A673 (cell line): ENCODE data around the gene ZFYVE21. TPM values are rescaled to one million over a fixed set of nuclear protein-coding genes. Genes with fewer than 3 reads are reported as not detected.

ENCODE experiments used
- BruUV-seq: library from RNA; stranded (reverse); fragments of 400-500 nt; replicated peaks from 2 replicates; lab custom pipeline; 2021; lab: Mats Ljungman, UMichigan
- CTCF ChIA-PET: fragments of 300-600 bp; sonication (Branson Sonifier 250); formaldehyde crosslinking; loops from one replicate; lab custom pipeline; 2022; ENCODE audit warnings: antibody characterized with exemption; lab: Charles Lee
- POLR2A ChIA-PET: fragments of 300-600 bp; sonication (Branson Sonifier 250); formaldehyde crosslinking; loops from one replicate; lab custom pipeline; 2022; ENCODE audit warnings: antibody characterized with exemption; ENCODE audit not compliant: low non-redundant PET; lab: Charles Lee
- DNase-seq: peaks from one replicate; pipeline ENCODE4 v3.0.0-alpha.2; 2015; ENCODE audit warnings: low spot score
- H3K27ac ChIP-seq: fragments of 200-600 bp; sonication (generic); 2 replicates; pipeline ENCODE4 v1.5.1; 2016; ENCODE audit warnings: mixed run types, low read depth, mild to moderate bottlenecking, mixed read lengths, antibody characterized with exemption, low read length; ENCODE audit not compliant: poor library complexity, severe bottlenecking
- H3K27me3 ChIP-seq: fragments of 200-600 bp; sonication (generic); replicated peaks from 2 replicates; pipeline ENCODE4 v1.6.1; 2017; ENCODE audit warnings: mixed run types, low read depth, mild to moderate bottlenecking, mixed read lengths, antibody characterized with exemption, low read length; ENCODE audit not compliant: insufficient read depth, poor library complexity
- H3K36me3 ChIP-seq: fragments of 200-600 bp; sonication (generic); 2 replicates; pipeline ENCODE4 v1.6.1; 2016; ENCODE audit warnings: mixed run types, mild to moderate bottlenecking, mixed read lengths, antibody characterized with exemption, low read length; ENCODE audit not compliant: insufficient read depth, poor library complexity, severe bottlenecking
- H3K4me1 ChIP-seq: fragments of 200-600 bp; sonication (generic); 2 replicates; pipeline ENCODE4 v1.6.1; 2017; ENCODE audit warnings: mixed run types, mild to moderate bottlenecking, mixed read lengths, antibody characterized with exemption, low read length; ENCODE audit not compliant: insufficient read depth, poor library complexity, severe bottlenecking
- H3K4me3 ChIP-seq: fragments of 200-600 bp; sonication (generic); 2 replicates; pipeline ENCODE4 v1.5.1; 2016; ENCODE audit warnings: low read depth, mixed run types, mild to moderate bottlenecking, mixed read lengths, low read length; ENCODE audit not compliant: poor library complexity, severe bottlenecking
- H3K9me3 ChIP-seq: fragments of 200-600 bp; sonication (generic); 2 replicates; pipeline ENCODE4 v1.6.1; 2016; ENCODE audit warnings: mixed run types, low read depth, mild to moderate bottlenecking, mixed read lengths, antibody characterized with exemption, low read length; ENCODE audit not compliant: poor library complexity, severe bottlenecking
- EZH2 ChIP-seq: fragments of 200-600 bp; sonication (generic); IDR thresholded peaks from 2 replicates; pipeline ENCODE4 v1.6.1; 2017; ENCODE audit warnings: borderline replicate concordance, low read depth, mild to moderate bottlenecking, mixed read lengths, antibody characterized with exemption, low read length; ENCODE audit not compliant: poor library complexity, severe bottlenecking
- intact Hi-C: fragments of 100-400 bp; cut with micrococcal nuclease; formaldehyde crosslinking; loops from one replicate; pipeline ENCODE4 v1.10.0; 2022; ENCODE audit not compliant: unreplicated experiment
- total RNA-seq: library from RNA; stranded (reverse); gene quantifications from 2 replicates; pipeline ENCODE4 v1.2.3, GENCODE V29; 2021
- TF ChIP-seq, protein P1 (sequence below): fragments of 300-800, 200-600 bp; sonication (generic); conservative IDR thresholded peaks from 2 replicates; pipeline ENCODE4 v1.5.1; 2017; ENCODE audit warnings: low read depth, mild to moderate bottlenecking, antibody characterized with exemption, low read length, moderate library complexity, mixed read lengths

ZFYVE21 gene
- total RNA-seq, 1 experiment from 2014 or later, result 35.7 TPM

DNA sequence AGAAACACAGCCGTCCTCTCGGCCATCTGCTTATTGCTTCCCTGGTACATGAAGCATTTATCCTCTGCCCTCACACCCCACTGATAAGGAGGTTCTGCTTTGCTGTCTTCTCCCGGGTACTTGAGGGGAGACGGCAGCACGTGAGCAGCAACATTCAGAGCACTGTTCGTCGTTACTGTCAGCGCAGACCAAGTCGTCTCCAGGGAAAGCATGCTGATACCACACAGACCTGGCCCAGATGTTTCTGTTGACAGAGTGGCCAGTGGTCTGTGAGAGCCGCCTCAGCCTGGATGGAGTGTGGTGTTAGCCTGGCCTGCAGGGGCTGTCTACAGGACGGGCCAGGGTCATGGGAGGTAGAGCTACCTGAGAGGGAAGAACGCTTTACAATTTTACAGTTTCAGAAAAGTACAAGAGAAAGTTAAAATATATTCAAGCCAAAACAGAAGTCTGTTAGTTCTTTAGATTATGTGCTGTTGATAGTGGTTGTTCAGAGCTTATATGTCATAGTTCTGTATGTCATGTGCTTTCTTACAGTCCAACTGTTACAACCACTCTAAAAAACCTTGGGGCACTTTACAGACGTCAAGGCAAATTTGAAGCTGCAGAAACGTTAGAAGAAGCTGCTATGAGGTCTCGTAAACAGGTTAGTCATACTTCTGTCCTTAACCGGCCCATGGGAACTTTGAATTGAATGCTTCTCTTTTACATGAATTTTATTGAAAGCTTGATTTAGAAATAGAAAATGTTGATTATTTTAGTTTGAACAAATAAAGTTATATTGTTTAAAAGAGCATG is 38.5 kb upstream of the ZFYVE21 start:
- no TSS peak for BruUV-seq
- no peak overlapping the region for H3K27ac ChIP-seq
- POLR2A ChIA-PET, result no interaction called here
- intact Hi-C loops, result no loop called here
- H3K9me3 ChIP-seq, result no peaks in the 10 kb centered on the region
- no peaks in the 10 kb centered on the region for H3K4me1 ChIP-seq
- CTCF ChIA-PET, result no interaction called here
- H3K36me3 ChIP-seq, result peaks cover 87% of the 10 kb centered on the region
- no peaks in the 10 kb centered on the region for H3K27me3 ChIP-seq
- no peak overlapping the region for H3K4me3 ChIP-seq
- TF ChIP-seq EZH2, result no peak
- TF ChIP-seq, protein P1, sequence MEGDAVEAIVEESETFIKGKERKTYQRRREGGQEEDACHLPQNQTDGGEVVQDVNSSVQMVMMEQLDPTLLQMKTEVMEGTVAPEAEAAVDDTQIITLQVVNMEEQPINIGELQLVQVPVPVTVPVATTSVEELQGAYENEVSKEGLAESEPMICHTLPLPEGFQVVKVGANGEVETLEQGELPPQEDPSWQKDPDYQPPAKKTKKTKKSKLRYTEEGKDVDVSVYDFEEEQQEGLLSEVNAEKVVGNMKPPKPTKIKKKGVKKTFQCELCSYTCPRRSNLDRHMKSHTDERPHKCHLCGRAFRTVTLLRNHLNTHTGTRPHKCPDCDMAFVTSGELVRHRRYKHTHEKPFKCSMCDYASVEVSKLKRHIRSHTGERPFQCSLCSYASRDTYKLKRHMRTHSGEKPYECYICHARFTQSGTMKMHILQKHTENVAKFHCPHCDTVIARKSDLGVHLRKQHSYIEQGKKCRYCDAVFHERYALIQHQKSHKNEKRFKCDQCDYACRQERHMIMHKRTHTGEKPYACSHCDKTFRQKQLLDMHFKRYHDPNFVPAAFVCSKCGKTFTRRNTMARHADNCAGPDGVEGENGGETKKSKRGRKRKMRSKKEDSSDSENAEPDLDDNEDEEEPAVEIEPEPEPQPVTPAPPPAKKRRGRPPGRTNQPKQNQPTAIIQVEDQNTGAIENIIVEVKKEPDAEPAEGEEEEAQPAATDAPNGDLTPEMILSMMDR, result no peak
- DNase-seq, result no peak

DNA sequence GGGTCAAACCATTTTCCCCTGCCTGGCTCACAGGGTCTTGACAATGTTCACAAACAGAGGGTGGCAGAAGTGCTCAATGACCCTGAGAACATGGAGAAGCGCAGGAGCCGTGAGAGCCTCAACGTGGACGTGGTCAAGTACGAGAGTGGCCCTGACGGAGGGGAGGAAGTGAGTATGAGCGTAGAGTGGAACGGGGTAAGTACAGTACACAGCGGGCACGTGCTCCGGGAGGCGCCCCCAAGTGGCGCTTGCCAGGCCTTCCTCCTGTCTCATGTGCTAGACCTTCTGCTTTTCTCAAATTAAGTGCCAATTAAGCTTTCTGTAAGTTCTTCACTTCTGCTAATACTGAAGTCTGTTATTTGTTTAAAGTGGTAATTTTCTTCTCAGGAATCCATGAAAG is 36.3 kb upstream of the ZFYVE21 start:
- ChIA-PET CTCF (no interaction called here), POLR2A (no interaction called here)
- BruUV-seq, result no TSS peak
- no peak overlapping the region for H3K27ac ChIP-seq
- intact Hi-C loops, result no loop called here
- no peaks in the 10 kb centered on the region for H3K9me3 ChIP-seq
- TF ChIP-seq, protein P1, result peak; percentile 74
- no peak for TF ChIP-seq EZH2
- peaks cover 74% of the 10 kb centered on the region for H3K36me3 ChIP-seq
- no peaks in the 10 kb centered on the region for H3K27me3 ChIP-seq
- no peak overlapping the region for H3K4me3 ChIP-seq
- H3K4me1 ChIP-seq, result no peaks in the 10 kb centered on the region
- DNase-seq, result peak; percentile 67

DNA sequence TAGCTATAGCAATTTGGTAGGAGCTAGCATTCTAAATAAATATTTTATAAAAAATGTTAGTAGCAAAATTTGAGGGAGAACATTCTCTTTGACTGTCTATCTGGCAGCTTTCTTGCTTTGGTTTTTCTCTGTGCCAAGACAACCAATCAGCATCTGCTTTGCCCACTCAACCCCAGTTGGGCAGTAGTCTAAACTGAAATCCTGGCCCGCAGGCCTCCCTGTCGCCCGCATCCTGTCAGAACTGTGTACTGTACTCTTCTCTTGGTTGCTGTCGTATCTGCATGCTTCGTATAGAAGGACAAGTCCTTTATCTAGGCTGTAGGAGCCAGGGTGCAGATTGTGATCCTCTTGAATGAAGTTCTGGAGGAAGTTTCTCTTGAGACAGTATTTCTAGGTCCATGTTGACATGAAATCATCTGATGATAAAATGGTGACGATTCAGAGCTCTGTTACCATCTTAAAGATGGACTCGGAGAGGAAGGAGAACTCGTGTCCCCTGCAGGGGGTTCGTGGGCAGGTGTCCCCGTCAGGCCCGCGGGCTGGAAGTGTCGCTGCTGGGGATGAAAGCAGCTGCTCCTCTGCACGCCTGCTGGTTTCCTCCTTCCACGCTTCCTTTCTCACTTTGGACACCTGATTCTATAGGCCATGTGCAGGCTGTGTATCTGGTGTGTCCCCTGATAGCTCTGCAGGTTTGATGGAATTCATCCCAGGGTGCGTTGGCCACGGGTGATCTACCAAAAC is 34.9 kb upstream of the ZFYVE21 start:
- no peaks in the 10 kb centered on the region for H3K4me1 ChIP-seq
- no peak for DNase-seq
- no TSS peak for BruUV-seq
- H3K9me3 ChIP-seq, result no peaks in the 10 kb centered on the region
- H3K27ac ChIP-seq, result no peak overlapping the region
- H3K27me3 ChIP-seq, result no peaks in the 10 kb centered on the region
- CTCF ChIA-PET, result interaction anchor here (0.6 kb wide), 2 partner anchors 100 to 129 kb away, joined by 3 read pairs; no protein-coding TSS in a partner anchor
- H3K4me3 ChIP-seq, result no peak overlapping the region
- peaks cover 72% of the 10 kb centered on the region for H3K36me3 ChIP-seq
- TF ChIP-seq, protein P1, result no peak
- no peak for TF ChIP-seq EZH2
- intact Hi-C loops, result loop anchor here (5.0 kb wide), 1 partner anchor 108 kb away; no protein-coding TSS in a partner anchor
- POLR2A ChIA-PET, result no interaction called here
